K562 (cell line): ENCODE measurements around the gene DPYSL4. TPM values are rescaled to one million over a fixed set of nuclear protein-coding genes. Genes with fewer than 3 reads are reported as not detected.

Source experiments
- EHMT2 ChIP-seq: fragments of 450-650 bp; IDR thresholded peaks from 2 replicates; pipeline ENCODE4 v1.6.1; 2018; ENCODE audit warnings: antibody characterized with exemption
- GATAD2B ChIP-seq: fragments of 450-650 bp; IDR thresholded peaks from 2 replicates; pipeline ENCODE4 v1.6.1; 2017; ENCODE audit warnings: mild to moderate bottlenecking, borderline replicate concordance
- MIER1 ChIP-seq: fragments of 450-650 bp; IDR thresholded peaks from 2 replicates; pipeline ENCODE4 v1.6.1; 2016; ENCODE audit warnings: antibody characterized with exemption, mild to moderate bottlenecking, low read depth
- ZFP30 ChIP-seq: fragments of 250-450 bp; sonication (Bioruptor Pico); IDR thresholded peaks from 2 replicates; pipeline ENCODE4 v1.8.0; 2022; ENCODE audit warnings: moderate library complexity, mild to moderate bottlenecking, inconsistent platforms, borderline replicate concordance
- ZFX ChIP-seq: sonication (generic); formaldehyde crosslinking; IDR thresholded peaks from 2 replicates; pipeline ENCODE4 v1.8.0; 2022; ENCODE audit warnings: mild to moderate bottlenecking, missing genetic modification reagents, moderate library complexity
- ZNF644 ChIP-seq: fragments of 200-800 bp; sonication (Bioruptor generic); IDR thresholded peaks from 2 replicates; pipeline ENCODE4 v1.6.1; 2016; ENCODE audit warnings: low read depth, missing genetic modification characterization, missing compliant biosample characterization
- ZNF699 ChIP-seq: fragments of 250-450 bp; sonication (Bioruptor Pico); IDR thresholded peaks from 2 replicates; pipeline ENCODE4 v1.8.0; 2021; ENCODE audit warnings: mild to moderate bottlenecking, moderate library complexity; ENCODE audit not compliant: insufficient replicate concordance
- ZZZ3 ChIP-seq: fragments of 450-650 bp; IDR thresholded peaks from 2 replicates; pipeline ENCODE4 v1.6.1; 2016; ENCODE audit warnings: antibody characterized with exemption, mild to moderate bottlenecking, moderate library complexity
- polyA plus RNA-seq, 8 experiments: library from polyadenylated mRNA; depleted of rRNA in 4 of 8; stranded (reverse) in 5 of 8; unstranded in 3 of 8; fragments of >200 nt; fragmentation: Nextera tagmentation in 2 of 8; fragmentation: Illumina TruSeq in 1 of 8; extraction: Ambion mirVana in 2 of 8; extraction: Trizol in 1 of 8; gene quantifications; 2 replicates each; pipeline versions ENCODE4 v1.2.1 to v1.2.3, GENCODE V29; 2011 to 2014; ENCODE audit warnings: inconsistent platforms in 1 of 8, missing spikeins in 1 of 8
- total RNA-seq, 7 experiments: library from RNA; depleted of rRNA in 6 of 7; stranded (reverse); fragments of >200 nt in 6 of 7; fragmentation: Illumina TruSeq in 2 of 7; extraction: Trizol in 2 of 7; gene quantifications; 2 replicates each; pipeline versions ENCODE4 v1.2.1 to v1.2.3, GENCODE V29; 2011 to 2021; ENCODE audit warnings: low replicate concordance in 1 of 7
- TF ChIP-seq, protein P1 (sequence below): sonication (generic); formaldehyde crosslinking; IDR thresholded peaks from 2 replicates; pipeline ENCODE4 v1.8.0; 2022; ENCODE audit warnings: mild to moderate bottlenecking, missing genetic modification reagents
- TF ChIP-seq, protein P2 (sequence below): sonication (generic); formaldehyde crosslinking; IDR thresholded peaks from 2 replicates; pipeline ENCODE4 v1.8.0; 2022; ENCODE audit warnings: mild to moderate bottlenecking, missing genetic modification reagents
- TF ChIP-seq, protein P3 (sequence below): sonication (generic); formaldehyde crosslinking; IDR thresholded peaks from 2 replicates; pipeline ENCODE4 v1.8.0; 2022; ENCODE audit warnings: missing genetic modification reagents, mild to moderate bottlenecking, moderate library complexity, borderline replicate concordance

DPYSL4 gene
- total and polyA plus RNA-seq, 9 of the 15 experiments (the other 6 are each of a cell fraction or from before 2014, with no cell fraction given): 0.03 TPM; not detected in 8

DNA sequence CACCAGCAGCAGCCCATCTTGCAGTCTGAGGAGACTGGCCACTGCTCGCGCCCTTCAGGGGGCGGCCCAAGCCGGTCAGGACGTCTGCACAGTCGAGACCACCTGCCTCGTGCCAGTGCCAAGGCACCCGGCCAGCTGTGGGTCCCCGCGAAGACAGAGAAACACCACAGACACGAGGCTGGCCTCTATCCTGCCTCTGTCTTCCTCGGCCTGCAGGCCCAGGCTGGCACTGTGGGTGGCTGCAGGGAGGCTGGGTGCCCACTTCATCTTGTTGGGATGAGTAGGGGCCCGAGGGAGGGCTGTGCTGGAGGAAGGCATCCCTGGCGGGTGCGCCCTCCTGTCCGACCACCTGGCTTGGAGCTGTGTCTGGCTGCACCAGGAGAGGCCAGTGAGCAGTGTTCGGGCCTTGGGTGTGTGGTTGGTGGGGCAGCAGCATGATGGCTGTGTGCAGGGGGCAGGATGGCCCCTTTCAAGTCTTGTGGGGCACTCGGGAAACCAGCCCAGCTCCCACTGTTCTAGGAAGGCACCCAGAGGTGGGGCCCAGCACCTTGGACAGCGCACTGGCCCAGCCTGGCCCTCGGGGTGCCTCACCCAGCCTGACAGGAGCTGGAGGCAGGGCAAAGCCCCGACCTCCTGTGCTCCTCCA lies 7.3 kb downstream of the DPYSL4 start (continued):
- TF ChIP-seq, protein P1, sequence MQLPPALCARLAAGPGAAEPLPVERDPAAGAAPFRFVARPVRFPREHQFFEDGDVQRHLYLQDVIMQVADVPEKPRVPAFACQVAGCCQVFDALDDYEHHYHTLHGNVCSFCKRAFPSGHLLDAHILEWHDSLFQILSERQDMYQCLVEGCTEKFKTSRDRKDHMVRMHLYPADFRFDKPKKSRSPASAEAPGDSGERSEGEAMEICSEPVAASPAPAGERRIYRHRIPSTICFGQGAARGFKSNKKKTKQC: 0 out of 2 replicates have a peak, but pooled peaks have one; percentile 33
- TF ChIP-seq ZZZ3 (no peak), EHMT2 (peak; percentile 86), MIER1 (peak; percentile 75; the same call in 1 of the 2 replicates), GATAD2B (no peak), ZFP30 (CRISPR knock-in tag) (no peak), ZNF699 (CRISPR knock-in tag) (no peak), ZNF644 (tag) (no peak), ZFX (0 out of 2 replicates have a peak, but pooled peaks have one; percentile 17)
- TF ChIP-seq, protein P2, sequence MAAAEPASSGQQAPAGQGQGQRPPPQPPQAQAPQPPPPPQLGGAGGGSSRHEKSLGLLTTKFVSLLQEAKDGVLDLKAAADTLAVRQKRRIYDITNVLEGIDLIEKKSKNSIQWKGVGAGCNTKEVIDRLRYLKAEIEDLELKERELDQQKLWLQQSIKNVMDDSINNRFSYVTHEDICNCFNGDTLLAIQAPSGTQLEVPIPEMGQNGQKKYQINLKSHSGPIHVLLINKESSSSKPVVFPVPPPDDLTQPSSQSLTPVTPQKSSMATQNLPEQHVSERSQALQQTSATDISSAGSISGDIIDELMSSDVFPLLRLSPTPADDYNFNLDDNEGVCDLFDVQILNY (CRISPR knock-in tag): no peak
- TF ChIP-seq, protein P3, sequence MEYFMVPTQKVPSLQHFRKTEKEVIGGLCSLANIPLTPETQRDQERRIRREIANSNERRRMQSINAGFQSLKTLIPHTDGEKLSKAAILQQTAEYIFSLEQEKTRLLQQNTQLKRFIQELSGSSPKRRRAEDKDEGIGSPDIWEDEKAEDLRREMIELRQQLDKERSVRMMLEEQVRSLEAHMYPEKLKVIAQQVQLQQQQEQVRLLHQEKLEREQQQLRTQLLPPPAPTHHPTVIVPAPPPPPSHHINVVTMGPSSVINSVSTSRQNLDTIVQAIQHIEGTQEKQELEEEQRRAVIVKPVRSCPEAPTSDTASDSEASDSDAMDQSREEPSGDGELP (CRISPR knock-in tag): peak; percentile 30; the same call in 1 of the 2 replicates
